GM12878 (cell line): ENCODE results near the gene SOX18. TPM values are rescaled to one million over a fixed set of nuclear protein-coding genes. Genes with fewer than 3 reads are reported as not detected.

Experiments used
- ATAC-seq: fragments of 200-7000 bp; cut with Tn5 transposase; 3 replicates; pipeline ENCODE4 v1.9.1; 2020; ENCODE audit warnings: mild to moderate bottlenecking, moderate library complexity
- BruUV-seq: library from RNA; stranded (reverse); fragments of 400-500 nt; replicated peaks from 2 replicates; lab custom pipeline; 2021; lab: Mats Ljungman, UMichigan
- CTCF ChIA-PET: fragments of 300-600 bp; sonication (Branson Sonifier 250); formaldehyde crosslinking; extraction: SDS; loops from one replicate; lab custom pipeline; 2021; ENCODE audit warnings: inconsistent platforms; lab: Yijun Ruan, JAX
- POLR2A ChIA-PET: fragments of 350-600 bp; formaldehyde crosslinking; extraction: SDS; loops from one replicate; lab custom pipeline; 2021; ENCODE audit warnings: inconsistent platforms; lab: Charles Lee
- RAD21 ChIA-PET: fragments of 300-600 bp; sonication (Branson Sonifier 250); formaldehyde crosslinking; loops from one replicate; lab custom pipeline; 2023; ENCODE audit warnings: antibody characterized with exemption; ENCODE audit not compliant: unreplicated experiment; lab: Charles Lee
- SMC1A ChIA-PET: fragments of 300-600 bp; sonication (Branson Sonifier 250); formaldehyde crosslinking; loops from one replicate; lab custom pipeline; 2023; ENCODE audit not compliant: unreplicated experiment, uncharacterized antibody; lab: Charles Lee
- DNase-seq: peaks from one replicate; pipeline ENCODE4 v3.0.0-alpha.2; 2011; ENCODE audit warnings: low read depth, low spot score
- FAIRE-seq: peaks from 3 replicates; lab custom pipeline; 2011; peaks lifted over from hg19 to GRCh38; lab: Jason Lieb, UNC
- H2AFZ ChIP-seq: 2 replicates; pipeline ENCODE4 v1.6.0; 2011; ENCODE audit warnings: low read depth, low read length, control low read depth; ENCODE audit not compliant: control insufficient read depth
- H3K27ac ChIP-seq: 2 replicates; pipeline ENCODE4 v1.5.1; 2011; ENCODE audit warnings: control low read depth; ENCODE audit not compliant: control insufficient read depth, insufficient read depth
- H3K27me3 ChIP-seq, 2 experiments: replicated peaks in 1 of 2; 2 replicates each; pipeline versions ENCODE4 v1.6.0 to v1.6.1; 2011; ENCODE audit warnings: low read length in 1 of 2; ENCODE audit not compliant: control insufficient read depth in 2 of 2, insufficient read depth in 2 of 2
- H3K36me3 ChIP-seq, 2 experiments: 2 replicates each; pipeline ENCODE4 v1.5.1; 2011; ENCODE audit warnings: low read length in 1 of 2; ENCODE audit not compliant: control insufficient read depth in 2 of 2, insufficient read depth in 2 of 2
- H3K4me1 ChIP-seq: 2 replicates; pipeline ENCODE4 v1.6.1; 2011; ENCODE audit warnings: mild to moderate bottlenecking, low read length, moderate library complexity, mixed read lengths; ENCODE audit not compliant: control insufficient read depth, insufficient read depth
- H3K4me2 ChIP-seq: 2 replicates; pipeline ENCODE4 v1.6.0; 2011; ENCODE audit warnings: control low read depth; ENCODE audit not compliant: control insufficient read depth, insufficient read depth
- H3K4me3 ChIP-seq: fragments of 200-600 bp; sonication (generic); 2 replicates; pipeline ENCODE4 v1.5.1; 2016
- H3K79me2 ChIP-seq: 2 replicates; pipeline ENCODE4 v1.6.0; 2011; ENCODE audit warnings: low read length; ENCODE audit not compliant: control insufficient read depth, insufficient read depth
- H3K9ac ChIP-seq: 2 replicates; pipeline ENCODE4 v1.8.0; 2011; ENCODE audit warnings: low read length, control low read depth, mixed read lengths; ENCODE audit not compliant: control insufficient read depth, insufficient read depth
- H3K9me3 ChIP-seq: replicated peaks from 3 replicates; pipeline ENCODE4 v1.5.1; 2011; ENCODE audit warnings: mild to moderate bottlenecking, low read length; ENCODE audit not compliant: control insufficient read depth, insufficient read depth
- H4K20me1 ChIP-seq: 2 replicates; pipeline ENCODE4 v1.6.0; 2011; ENCODE audit not compliant: control insufficient read depth, insufficient read depth
- CHD4 ChIP-seq: fragments of 200-600 bp; sonication (generic); IDR thresholded peaks from 2 replicates; pipeline ENCODE4 v1.6.1; 2016; ENCODE audit warnings: mild to moderate bottlenecking
- DPF2 ChIP-seq: fragments of 450-650 bp; IDR thresholded peaks from 2 replicates; pipeline ENCODE4 v1.6.1; 2017; ENCODE audit warnings: mild to moderate bottlenecking
- GATAD2B ChIP-seq: fragments of 450-650 bp; conservative IDR thresholded peaks from 2 replicates; pipeline ENCODE4 v1.6.1; 2017; ENCODE audit warnings: low read depth, mild to moderate bottlenecking, moderate library complexity
- LARP7 ChIP-seq: fragments of 450-650 bp; IDR thresholded peaks from 2 replicates; pipeline ENCODE4 v1.6.1; 2017; ENCODE audit warnings: mild to moderate bottlenecking
- MEF2A ChIP-seq: IDR thresholded peaks from 2 replicates; pipeline ENCODE4 v1.6.1; 2011; ENCODE audit warnings: low read depth, mild to moderate bottlenecking, low read length, moderate library complexity; ENCODE audit not compliant: insufficient read depth
- RELA ChIP-seq: fragments of 450-650 bp; IDR thresholded peaks from 2 replicates; pipeline ENCODE4 v1.8.0; 2014; ENCODE audit warnings: borderline replicate concordance; ENCODE audit not compliant: partially characterized antibody
- RFX5 ChIP-seq: IDR thresholded peaks from 2 replicates; pipeline ENCODE4 v1.6.1; 2011; ENCODE audit warnings: low read depth, low read length, improper control_type of control experiment
- ZNF217 ChIP-seq: fragments of 450-650 bp; IDR thresholded peaks from 2 replicates; pipeline ENCODE4 v1.6.1; 2017; ENCODE audit warnings: antibody characterized with exemption, mild to moderate bottlenecking
- ZNF384 ChIP-seq: IDR thresholded peaks from 2 replicates; pipeline ENCODE4 v1.6.1; 2012; ENCODE audit warnings: low read depth, mild to moderate bottlenecking, low read length, improper control_type of control experiment, borderline replicate concordance
- WGBS: methylation state at CpG from one replicate; pipeline ENCODE4 v1.1.6; 2016; ENCODE audit warnings: low lambda C conversion rate; ENCODE audit not compliant: insufficient replicate concordance, insufficient coverage; ENCODE audit errors: missing lambda C conversion rate; 5-methylcytosine and 5-hydroxymethylcytosine counted together
- in situ Hi-C: fragments of 300-500 bp; cut with MboI; formaldehyde crosslinking; loops from 9 replicates; pipeline ENCODE4 v1.14.3; 2018; ENCODE audit warnings: mixed read lengths
- intact Hi-C: fragments of 100-400 bp; cut with micrococcal nuclease; formaldehyde crosslinking; loops from one replicate; pipeline ENCODE4 v1.14.2; 2022; ENCODE audit not compliant: unreplicated experiment
- polyA plus RNA-seq, 11 experiments: library from polyadenylated mRNA; depleted of rRNA in 4 of 11; unstranded in 6 of 11; stranded (reverse) in 5 of 11; fragments of >200 nt; fragmentation: Nextera tagmentation in 4 of 11; fragmentation: Illumina TruSeq in 1 of 11; extraction: Ambion mirVana in 4 of 11; extraction: Trizol in 1 of 11; gene quantifications; 1 replicate in 1 of 11; 2 replicates in 10 of 11; pipeline versions ENCODE4 v1.2.1 to v1.2.3, GENCODE V29; 2011 to 2016; ENCODE audit warnings: inconsistent platforms in 2 of 11, missing spikeins in 2 of 11, low read depth in 1 of 11
- total RNA-seq, 4 experiments: library from RNA; depleted of rRNA in 3 of 4; stranded (reverse); fragments of >200 nt in 3 of 4; fragmentation: Illumina TruSeq in 1 of 4; extraction: Trizol in 1 of 4; gene quantifications; 2 replicates each; pipeline versions ENCODE4 v1.2.1 to v1.2.3, GENCODE V29; 2013 to 2021
- TF ChIP-seq, protein P1 (sequence below): fragments of 450-650 bp; IDR thresholded peaks from 2 replicates; pipeline ENCODE4 v1.6.1; 2017; ENCODE audit warnings: mild to moderate bottlenecking, moderate library complexity
- TF ChIP-seq, protein P2 (sequence below): fragments of 150-350 bp; IDR thresholded peaks from 2 replicates; pipeline ENCODE4 v1.6.1; 2016; ENCODE audit warnings: low read depth, low read length
- TF ChIP-seq, protein P3 (sequence below): IDR thresholded peaks from 2 replicates; pipeline ENCODE4 v1.6.1; 2011; ENCODE audit warnings: borderline replicate concordance, low read depth, mild to moderate bottlenecking, moderate library complexity, mixed read lengths, low read length; ENCODE audit not compliant: insufficient read depth; ENCODE audit errors: extremely low read length

Gene SOX18
- total and polyA plus RNA-seq, 10 of the 15 experiments (the other 5 are each of a cell fraction or from before 2014, with no cell fraction given), result 0.05 to 5.6 (median 0.28) TPM; not detected in 3

DNA sequence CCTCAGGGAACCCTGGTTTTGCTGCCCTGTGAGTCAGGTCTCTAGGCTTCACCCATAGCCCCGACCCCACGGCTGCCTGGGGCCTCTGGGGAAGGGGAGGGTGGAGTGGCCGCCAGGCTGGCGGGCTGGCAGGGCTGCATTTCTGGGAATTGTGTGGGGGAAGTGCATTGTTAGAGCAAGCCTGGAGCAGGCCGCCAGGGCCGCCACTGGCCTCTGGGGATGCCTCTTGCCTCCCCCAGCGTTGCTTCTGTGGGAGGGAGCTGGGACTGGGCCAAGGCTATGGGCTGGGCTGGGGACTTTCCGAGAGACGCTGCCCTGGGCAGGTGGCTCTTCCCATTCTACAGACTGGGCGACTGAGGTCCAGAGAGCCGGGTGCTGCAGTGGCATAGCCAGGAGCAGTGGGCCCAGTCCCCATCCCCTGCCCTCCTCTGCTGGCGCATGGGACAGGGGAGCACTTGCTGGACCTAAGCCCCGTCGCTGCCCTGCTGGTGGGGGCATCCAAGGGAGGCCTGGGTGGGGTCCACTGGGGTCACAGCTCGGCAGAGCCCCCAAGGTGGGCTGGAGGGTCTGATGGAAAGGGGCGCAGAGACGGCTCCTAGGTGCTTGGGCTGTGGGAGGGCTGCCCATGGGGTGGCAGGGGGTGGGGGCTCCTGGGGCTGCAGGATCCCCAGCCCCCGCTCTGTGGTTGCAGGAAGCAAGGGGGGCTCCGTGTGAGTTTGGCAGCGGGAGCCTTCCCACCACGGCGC, 6.6 kb upstream of the SOX18 start (continued):
- TF ChIP-seq, protein P1, sequence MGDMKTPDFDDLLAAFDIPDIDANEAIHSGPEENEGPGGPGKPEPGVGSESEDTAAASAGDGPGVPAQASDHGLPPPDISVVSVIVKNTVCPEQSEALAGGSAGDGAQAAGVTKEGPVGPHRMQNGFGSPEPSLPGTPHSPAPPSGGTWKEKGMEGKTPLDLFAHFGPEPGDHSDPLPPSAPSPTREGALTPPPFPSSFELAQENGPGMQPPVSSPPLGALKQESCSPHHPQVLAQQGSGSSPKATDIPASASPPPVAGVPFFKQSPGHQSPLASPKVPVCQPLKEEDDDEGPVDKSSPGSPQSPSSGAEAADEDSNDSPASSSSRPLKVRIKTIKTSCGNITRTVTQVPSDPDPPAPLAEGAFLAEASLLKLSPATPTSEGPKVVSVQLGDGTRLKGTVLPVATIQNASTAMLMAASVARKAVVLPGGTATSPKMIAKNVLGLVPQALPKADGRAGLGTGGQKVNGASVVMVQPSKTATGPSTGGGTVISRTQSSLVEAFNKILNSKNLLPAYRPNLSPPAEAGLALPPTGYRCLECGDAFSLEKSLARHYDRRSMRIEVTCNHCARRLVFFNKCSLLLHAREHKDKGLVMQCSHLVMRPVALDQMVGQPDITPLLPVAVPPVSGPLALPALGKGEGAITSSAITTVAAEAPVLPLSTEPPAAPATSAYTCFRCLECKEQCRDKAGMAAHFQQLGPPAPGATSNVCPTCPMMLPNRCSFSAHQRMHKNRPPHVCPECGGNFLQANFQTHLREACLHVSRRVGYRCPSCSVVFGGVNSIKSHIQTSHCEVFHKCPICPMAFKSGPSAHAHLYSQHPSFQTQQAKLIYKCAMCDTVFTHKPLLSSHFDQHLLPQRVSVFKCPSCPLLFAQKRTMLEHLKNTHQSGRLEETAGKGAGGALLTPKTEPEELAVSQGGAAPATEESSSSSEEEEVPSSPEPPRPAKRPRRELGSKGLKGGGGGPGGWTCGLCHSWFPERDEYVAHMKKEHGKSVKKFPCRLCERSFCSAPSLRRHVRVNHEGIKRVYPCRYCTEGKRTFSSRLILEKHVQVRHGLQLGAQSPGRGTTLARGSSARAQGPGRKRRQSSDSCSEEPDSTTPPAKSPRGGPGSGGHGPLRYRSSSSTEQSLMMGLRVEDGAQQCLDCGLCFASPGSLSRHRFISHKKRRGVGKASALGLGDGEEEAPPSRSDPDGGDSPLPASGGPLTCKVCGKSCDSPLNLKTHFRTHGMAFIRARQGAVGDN, result peak; percentile 51
- TF ChIP-seq DPF2 (0 out of 2 replicates have a peak, but pooled peaks have one; percentile 45), GATAD2B (0 out of 2 replicates have a peak, but pooled peaks have one; percentile 60)

DNA sequence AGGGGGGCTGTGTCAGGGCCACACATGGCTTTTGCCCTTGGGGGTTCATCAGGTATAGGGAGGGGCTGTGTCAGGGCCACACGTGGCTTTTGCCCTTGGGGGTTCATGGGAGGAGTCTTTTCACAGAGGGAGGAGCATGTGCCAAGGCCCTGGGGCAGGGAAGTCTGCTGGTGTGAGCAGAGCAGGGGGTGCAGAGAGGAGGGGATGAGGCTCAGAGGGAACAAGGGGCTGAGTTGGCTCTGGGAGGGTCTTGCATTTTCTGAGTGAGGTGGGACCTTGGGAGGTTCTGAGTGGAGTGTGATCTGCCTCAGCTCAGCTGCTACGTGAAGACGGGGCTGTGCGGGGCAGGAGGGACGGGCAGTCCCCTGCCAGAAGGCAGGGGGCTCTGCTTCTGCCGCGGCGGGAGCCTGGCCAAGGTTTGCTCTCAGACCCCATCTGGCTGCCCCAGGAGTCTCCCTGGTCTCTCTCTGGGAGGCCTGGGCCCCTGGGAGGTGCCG, 6.0 kb upstream of the SOX18 start:
- SMC1A ChIA-PET, result interaction anchor here (0.6 to 1.8 kb wide), 2 partner anchors 15 to 25 kb away, joined by 3 to 9 read pairs; no protein-coding TSS in a partner anchor
- intact Hi-C loops, result loop anchor here (5.0 to 10.0 kb wide), 3 partner anchors 73 to 191 kb away; partner anchors contain the start of genes ABHD16B, PRPF6, TPD52L2 and UCKL1
- ATAC-seq, result no peak
- POLR2A ChIA-PET, result interaction anchor here (0.9 to 2.6 kb wide), 4 partner anchors 16 to 24 kb away, joined by 3 to 28 read pairs (median 4); partner anchors contain the start of gene RGS19
- Histone ChIP-seq H3K79me2 (no peaks in the 10 kb centered on the region; the same call in none of the 2 replicates), H4K20me1 (no peaks in the 10 kb centered on the region), H3K4me1 (peaks cover 48% of the 10 kb centered on the region), H3K4me3 (no peak overlapping the region), H3K36me3 (no peaks in the 10 kb centered on the region), H3K27me3 (peaks cover 0 to 4% of the 10 kb centered on the region in 2 experiments; a peak in 2 of 4 replicates), H3K9ac (no peak overlapping the region), H3K27ac (peak overlapping the region; percentile 6; the same call in 1 of the 2 replicates), H3K9me3 (no peaks in the 10 kb centered on the region), H3K4me2 (peak overlapping the region; percentile 13), H2AFZ (no peak overlapping the region; the same call in 1 of the 2 replicates)
- no TSS peak for BruUV-seq
- RAD21 ChIA-PET, result interaction anchor here (1.1 to 7.1 kb wide), 6 partner anchors 15 to 518 kb away, joined by 3 to 78 read pairs (median 6); partner anchors contain the start of gene PTK6
- no peak for DNase-seq
- CTCF ChIA-PET, result interaction anchor here (0.8 to 9.2 kb wide), 6 partner anchors 11 to 153 kb away, joined by 3 to 108 read pairs (median 11); partner anchors contain the start of genes PRPF6 and SAMD10
- no peak for FAIRE-seq
- WGBS, result 64% methylated on average over 9 of the region's 9 CpGs
- in situ Hi-C loops, result no loop called here
- TF ChIP-seq, protein P2, sequence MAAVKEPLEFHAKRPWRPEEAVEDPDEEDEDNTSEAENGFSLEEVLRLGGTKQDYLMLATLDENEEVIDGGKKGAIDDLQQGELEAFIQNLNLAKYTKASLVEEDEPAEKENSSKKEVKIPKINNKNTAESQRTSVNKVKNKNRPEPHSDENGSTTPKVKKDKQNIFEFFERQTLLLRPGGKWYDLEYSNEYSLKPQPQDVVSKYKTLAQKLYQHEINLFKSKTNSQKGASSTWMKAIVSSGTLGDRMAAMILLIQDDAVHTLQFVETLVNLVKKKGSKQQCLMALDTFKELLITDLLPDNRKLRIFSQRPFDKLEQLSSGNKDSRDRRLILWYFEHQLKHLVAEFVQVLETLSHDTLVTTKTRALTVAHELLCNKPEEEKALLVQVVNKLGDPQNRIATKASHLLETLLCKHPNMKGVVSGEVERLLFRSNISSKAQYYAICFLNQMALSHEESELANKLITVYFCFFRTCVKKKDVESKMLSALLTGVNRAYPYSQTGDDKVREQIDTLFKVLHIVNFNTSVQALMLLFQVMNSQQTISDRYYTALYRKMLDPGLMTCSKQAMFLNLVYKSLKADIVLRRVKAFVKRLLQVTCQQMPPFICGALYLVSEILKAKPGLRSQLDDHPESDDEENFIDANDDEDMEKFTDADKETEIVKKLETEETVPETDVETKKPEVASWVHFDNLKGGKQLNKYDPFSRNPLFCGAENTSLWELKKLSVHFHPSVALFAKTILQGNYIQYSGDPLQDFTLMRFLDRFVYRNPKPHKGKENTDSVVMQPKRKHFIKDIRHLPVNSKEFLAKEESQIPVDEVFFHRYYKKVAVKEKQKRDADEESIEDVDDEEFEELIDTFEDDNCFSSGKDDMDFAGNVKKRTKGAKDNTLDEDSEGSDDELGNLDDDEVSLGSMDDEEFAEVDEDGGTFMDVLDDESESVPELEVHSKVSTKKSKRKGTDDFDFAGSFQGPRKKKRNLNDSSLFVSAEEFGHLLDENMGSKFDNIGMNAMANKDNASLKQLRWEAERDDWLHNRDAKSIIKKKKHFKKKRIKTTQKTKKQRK, result no peak
- no peak for TF ChIP-seq ZNF384
- TF ChIP-seq ZNF217, result 0 out of 2 replicates have a peak, but pooled peaks have one; percentile 31
- no peak for TF ChIP-seq MEF2A
- TF ChIP-seq, protein P3, sequence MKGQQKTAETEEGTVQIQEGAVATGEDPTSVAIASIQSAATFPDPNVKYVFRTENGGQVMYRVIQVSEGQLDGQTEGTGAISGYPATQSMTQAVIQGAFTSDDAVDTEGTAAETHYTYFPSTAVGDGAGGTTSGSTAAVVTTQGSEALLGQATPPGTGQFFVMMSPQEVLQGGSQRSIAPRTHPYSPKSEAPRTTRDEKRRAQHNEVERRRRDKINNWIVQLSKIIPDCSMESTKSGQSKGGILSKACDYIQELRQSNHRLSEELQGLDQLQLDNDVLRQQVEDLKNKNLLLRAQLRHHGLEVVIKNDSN, result no peak
- no peak for TF ChIP-seq RFX5
- TF ChIP-seq CHD4, result no peak
- no peak for TF ChIP-seq LARP7
- TF ChIP-seq RELA, result no peak
